NCI-H128 (cell line): ENCODE measurements around the gene BHLHA9.
A peak's percentile ranks its signal among the peaks of the same experiment; 100 is the strongest.
"Not testable (repeated sequence)": the region's sequence is repeated elsewhere in the genome, so short reads cannot be mapped to it uniquely, and the experiment has no call there.

Experiments
- DNase-seq: peaks from one replicate; lab custom pipeline; 2025; ENCODE audit not compliant: unreplicated experiment; lab: John Stamatoyannopoulos, UW

BHLHA9 gene

DNA sequence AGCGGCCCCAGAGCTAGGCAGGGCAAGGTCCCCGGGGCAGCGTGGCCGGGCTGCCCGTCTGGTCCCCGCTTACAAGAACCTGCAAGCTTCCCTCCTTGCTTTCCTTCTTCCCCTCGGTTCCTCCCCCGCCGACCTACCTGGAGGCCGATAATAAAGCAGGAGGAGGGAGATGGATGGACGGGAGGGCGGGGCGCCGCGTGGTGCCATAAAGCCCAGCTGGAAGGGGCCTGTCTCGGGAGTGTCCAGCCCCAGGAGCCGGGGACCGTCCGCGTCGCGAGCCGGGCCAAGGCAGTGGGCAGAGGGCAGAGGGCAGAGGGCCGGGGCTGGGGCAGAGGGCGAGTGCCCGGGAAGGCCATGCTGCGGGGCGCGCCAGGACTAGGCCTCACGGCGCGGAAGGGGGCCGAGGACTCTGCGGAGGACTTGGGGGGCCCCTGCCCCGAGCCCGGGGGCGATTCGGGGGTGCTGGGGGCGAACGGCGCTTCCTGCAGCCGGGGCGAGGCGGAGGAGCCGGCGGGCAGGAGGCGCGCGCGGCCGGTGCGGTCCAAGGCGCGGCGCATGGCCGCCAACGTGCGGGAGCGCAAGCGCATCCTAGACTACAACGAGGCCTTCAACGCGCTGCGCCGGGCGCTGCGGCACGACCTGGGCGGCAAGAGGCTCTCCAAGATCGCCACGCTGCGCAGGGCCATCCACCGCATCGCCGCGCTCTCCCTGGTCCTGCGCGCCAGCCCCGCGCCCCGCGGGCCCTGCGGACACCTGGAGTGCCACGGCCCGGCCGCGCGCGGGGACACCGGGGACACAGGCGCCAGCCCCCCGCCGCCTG is at the start of gene BHLHA9:
Gene BHLHA9 (plus strand): TSS at position 235 of the 820 bp plus-strand sequence. CDS start 120 bp downstream, at position 355.
- no peak for DNase-seq

GRCh38 chr17:1221209-1221608 is 49.0 kb upstream of the BHLHA9 start:
- no peak for DNase-seq

GRCh38 chr17:1222321-1222720 is 47.9 kb upstream of the BHLHA9 start:
- DNase-seq, result no peak

GRCh38 chr17:1223662-1224061 is 46.6 kb upstream of the BHLHA9 start:
- DNase-seq, result no peak

DNA sequence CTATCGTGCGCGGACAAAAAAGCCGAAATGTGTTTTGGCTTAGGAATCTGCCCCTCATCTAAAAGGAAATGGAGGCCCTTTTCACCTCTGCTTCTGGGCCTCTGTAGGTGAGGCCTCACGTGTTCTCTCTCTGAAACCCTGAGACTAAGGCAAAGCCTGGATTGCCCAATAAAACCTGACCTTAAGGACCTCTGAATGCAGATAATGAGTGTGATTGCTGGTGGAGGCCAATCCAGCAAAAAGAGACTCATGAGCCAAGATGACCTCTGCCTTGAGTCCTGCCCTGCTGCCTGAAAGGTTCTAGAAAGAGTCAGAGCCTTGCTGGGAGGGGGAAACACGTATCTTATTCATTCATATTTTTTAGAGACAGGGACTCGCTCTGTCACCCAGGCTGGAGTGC is 45.9 kb upstream of the BHLHA9 start:
- no peak for DNase-seq

GRCh38 chr17:1226308-1226707 is 43.9 kb upstream of the BHLHA9 start:
- no peak for DNase-seq

GRCh38 chr17:1227365-1227764 is 42.9 kb upstream of the BHLHA9 start:
- no peak for DNase-seq

DNA sequence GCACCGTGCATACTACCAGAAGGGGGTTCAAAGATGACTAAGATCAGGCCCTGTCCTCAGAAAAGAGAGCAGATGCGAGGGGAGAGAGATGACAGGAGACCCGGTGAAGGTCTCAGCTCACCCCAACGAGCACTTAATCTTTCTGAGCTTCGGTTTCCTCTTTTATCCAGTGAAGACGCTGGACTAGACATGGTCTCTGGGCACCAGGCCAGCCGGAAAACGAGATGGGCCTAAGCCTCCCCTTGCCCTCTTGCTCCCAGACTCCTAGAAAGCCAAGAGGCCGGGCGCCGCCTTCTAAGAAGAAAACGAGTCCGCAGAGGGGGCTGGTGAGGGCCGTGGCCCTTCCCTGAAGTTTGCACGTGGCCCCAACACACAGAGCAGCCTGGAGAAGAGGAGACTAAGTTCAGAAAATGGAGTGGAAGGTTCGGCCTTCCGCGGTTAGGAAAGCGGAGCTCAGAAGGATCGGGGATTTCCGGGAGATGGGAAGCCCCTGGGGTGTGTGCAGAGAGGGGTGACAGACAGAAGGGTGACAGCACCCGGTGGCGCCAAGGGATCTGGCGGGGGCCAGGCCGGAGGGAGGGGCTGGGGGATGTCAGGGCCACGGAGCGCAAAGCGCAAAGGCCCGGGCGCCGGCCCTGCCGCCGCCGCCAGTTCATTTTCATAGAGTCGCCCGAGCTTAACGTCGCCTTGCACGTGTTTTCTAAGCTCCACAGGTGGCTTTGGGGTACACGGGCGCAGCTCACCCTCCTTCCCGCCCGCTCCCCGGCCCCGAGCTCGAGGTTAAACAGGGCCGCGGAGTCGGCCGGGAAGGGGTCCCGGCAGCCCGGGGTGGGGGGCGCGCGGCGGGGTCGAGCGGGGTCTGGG is 42.1 kb upstream of the BHLHA9 start:
- DNase-seq, result no peak

DNA sequence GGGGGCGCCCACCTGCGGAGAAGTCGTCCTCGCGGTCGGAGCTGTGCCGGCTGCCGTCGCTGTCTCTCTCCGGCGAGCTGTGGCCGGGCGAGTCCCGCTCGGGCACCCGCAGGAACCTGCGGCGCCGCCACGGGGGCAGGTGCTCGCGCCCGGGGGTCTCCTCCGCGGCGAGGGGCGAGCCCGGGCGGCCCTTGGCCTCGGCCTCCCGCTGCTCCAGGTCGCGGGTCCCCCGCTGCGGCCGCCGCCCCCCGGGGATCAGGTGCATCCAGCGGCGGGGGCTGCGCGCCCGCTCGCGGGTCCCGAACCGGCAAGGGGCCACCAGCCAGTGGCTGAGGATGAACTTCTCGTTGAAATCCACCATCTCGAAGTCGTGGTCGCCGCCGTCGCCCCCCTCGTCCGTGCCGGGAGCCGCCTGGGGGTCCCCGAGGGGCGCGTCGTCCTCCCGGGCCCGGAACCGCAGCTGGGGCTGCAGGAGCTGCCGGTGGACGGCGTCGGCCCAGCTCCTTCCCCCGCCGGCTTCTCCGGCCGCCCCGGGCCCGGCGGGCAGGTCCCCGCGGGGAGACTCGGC is 41.4 kb upstream of the BHLHA9 start:
- DNase-seq, result no peak

- no peak for DNase-seq
Measured at GRCh38 chr17:1229349-1229899, 40.8 kb upstream of the BHLHA9 start.

DNA sequence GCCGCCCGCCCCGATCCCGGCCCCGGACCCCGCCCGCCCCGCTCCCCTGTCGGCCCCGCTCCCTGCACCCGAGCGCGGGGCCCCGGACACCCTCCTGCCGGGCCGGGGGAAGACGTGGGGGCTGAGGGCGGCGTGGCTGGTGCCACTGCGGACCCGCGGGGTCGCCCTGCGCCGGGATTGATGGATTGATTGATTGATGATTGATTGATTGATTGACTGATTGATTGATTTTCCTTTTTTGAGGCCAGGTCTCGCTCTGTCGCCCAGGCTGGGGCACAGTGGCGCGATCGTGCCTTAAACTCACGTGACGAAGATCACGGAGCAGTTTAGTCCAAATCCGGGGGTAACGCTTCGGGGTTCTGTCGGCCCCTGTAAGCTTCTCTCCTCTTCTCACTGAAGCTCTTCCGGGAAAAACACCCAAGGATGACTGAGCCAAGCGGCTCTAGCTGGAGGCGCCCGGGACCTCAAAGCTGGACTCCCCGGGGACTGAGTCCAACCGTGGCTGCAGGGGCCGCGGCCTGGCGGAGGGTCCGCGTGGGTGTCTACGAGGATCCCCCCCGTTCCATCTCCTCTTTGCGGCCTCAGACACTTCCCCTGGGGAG is 40.2 kb upstream of the BHLHA9 start:
- no peak for DNase-seq

DNA sequence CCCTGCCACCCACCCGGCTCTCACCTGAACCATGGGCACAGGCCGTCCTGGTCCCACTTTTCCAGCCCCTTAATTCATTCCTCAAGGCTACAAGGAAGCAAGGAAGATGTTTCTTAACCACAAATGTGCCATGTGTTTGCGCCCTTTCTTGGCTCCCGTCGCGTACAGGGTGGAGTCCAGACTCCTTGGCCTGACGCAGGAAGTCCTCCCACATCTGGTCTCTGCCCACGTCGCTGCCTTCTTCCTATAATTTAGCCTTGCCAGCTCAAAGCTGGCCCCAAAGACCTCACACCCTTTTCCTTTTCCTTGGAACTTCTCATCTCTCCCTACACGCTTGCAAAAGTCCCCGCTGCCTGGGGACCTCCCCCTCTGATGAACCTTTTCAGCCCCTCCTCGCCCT is 38.8 kb upstream of the BHLHA9 start:
- no peak for DNase-seq

- DNase-seq, result no peak
Measured at GRCh38 chr17:1232331-1232730, 37.9 kb upstream of the BHLHA9 start.

- DNase-seq, result no peak
Measured at GRCh38 chr17:1232786-1233185, 37.5 kb upstream of the BHLHA9 start.

DNA sequence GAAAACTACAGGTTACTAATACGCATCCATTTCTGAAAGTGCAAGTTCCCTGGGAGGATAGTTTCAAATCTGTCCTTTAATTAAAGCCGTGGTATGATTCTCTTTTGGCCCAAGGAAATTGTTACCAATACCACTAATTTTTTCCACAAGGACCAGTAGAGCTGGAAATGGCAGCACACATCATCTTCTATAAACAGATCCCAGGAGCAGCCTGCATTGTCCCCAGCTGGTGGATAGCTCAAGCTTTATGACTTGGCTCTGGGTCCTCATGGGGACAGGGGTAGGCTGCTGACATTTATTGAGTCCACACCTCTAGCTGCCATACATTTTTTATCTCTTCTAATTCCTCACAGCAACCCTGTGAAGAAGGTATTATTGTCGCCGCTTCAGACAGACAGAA is 35.8 kb upstream of the BHLHA9 start:
- DNase-seq, result no peak

DNA sequence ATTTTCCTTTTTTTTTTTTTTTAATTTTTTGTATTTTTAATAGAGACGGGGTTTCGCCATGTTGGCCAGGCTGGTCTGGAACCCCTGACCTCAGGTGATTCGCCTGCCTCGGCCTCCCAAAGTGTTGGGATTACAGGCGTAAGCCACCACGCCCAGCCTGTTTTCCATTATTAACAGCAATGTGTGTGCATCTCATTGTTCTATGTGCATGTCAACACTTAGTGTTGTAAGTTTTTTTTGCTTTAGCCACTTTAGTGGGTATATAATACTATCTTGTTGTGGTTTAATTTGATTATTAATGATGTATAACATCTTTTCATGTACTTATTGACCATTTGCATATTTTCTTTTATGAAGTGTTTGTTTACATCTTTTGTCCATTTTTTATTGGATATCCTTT is 32.8 kb upstream of the BHLHA9 start:
- no peak for DNase-seq

DNA sequence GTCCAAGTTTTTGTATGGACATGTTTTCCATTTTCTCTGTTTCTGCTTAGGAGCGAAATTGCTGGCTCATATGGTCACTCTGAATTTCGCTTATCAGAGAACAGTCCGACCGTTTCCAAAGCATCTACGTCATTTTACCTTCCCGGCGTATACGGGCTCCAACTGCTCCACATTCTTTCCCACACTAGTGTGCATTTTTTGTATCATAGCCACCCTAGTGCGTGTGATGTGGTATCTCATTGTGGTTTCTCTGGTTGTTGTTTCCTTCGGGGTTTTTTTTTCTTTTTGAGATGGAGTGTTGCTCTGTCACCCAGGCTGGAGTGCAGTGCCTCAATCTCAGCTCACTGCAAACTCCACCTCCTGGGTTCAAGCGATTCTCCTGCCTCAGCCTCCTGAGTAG is 31.0 kb upstream of the BHLHA9 start:
- no peak for DNase-seq

DNA sequence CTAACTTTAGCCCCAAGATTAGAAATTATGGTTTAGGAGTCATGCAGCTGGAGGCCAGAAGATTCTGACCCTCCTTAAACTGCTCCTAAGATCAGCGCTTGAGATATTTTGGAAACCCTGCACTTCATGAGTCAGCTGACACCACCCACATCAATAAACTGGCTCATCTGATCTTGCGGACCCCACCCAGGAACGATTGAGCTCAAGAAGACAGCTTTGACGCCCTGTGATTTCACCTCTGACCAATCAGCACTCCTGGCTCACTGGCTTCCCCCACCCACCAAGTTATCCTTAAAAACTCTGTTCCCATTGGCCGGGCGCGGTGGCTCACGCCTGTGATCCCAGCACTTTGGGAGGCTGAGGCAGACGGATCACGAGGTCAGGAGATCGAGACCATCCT is 29.8 kb upstream of the BHLHA9 start:
- not testable (repeated sequence) for DNase-seq

DNA sequence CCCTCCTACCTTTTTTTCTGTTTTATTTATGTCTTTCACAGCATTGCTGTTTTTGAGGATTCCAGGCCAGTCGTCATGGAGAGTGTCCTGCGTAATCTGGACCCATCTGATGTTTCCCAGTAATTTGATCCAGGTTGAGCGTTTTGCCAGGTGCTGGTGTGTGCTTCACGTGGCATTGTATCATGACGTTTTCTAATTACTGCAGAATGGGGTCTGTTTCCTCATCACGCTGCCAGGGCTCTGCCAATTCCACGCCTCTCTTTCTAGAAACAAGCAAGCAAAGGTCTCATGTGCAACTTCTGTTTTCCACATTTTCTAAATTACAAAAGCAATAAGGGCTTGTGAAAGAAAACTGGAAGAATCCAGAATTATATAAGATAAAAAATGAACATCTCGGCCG is 28.3 kb upstream of the BHLHA9 start:
- peak; percentile 27 for DNase-seq

DNA sequence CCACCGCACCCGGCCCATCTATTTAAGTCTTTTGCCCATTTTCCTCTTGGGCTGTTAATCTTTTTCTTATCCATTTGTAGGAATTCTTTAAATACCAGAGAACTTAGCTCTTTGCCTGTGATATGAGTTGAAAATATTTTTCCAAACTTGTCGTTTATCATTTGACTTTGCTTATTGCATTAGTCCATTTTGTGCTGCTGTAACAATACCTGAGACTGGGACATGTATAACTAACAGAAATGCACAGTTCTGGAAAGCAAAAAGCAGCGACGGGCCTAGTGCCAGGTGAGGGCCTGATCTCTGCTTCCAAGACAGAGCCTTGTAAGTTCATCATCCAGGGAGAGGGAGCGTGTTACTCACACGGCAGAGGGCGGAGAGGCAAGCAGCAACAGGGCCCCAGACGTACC is 25.6 kb upstream of the BHLHA9 start:
- DNase-seq, result no peak
